Fibroblast of lung (primary cell): ENCODE results near the gene RSPH9. TPM values are rescaled to one million over a fixed set of nuclear protein-coding genes. Genes with fewer than 3 reads are reported as not detected.

Source experiments
- DNase-seq, 2 donors: peaks; one replicate each; pipeline versions ENCODE4 v3.0.0 to v3.0.0-alpha.2; 2010; ENCODE audit warnings: low read depth in 2 of 2
- H2AFZ ChIP-seq: 2 replicates; pipeline ENCODE4 v1.5.1; 2012; ENCODE audit warnings: low read length, control low read depth, inconsistent platforms
- H3K27ac ChIP-seq: 2 replicates; pipeline ENCODE4 v1.5.1; 2011; ENCODE audit warnings: low read length, control low read depth; ENCODE audit not compliant: insufficient read depth
- H3K27me3 ChIP-seq: 2 replicates; pipeline ENCODE4 v1.5.1; 2011; ENCODE audit warnings: mild to moderate bottlenecking, low read length; ENCODE audit not compliant: control insufficient read depth, insufficient read depth
- H3K36me3 ChIP-seq: 2 replicates; pipeline ENCODE4 v1.5.1; 2011; ENCODE audit warnings: low read length; ENCODE audit not compliant: control insufficient read depth, insufficient read depth
- H3K4me1 ChIP-seq: 2 replicates; pipeline ENCODE4 v1.5.1; 2011; ENCODE audit warnings: low read length; ENCODE audit not compliant: control insufficient read depth, insufficient read depth; ENCODE audit errors: extremely low read depth
- H3K4me2 ChIP-seq: 2 replicates; pipeline ENCODE4 v1.5.1; 2011; ENCODE audit warnings: low read length, control low read depth; ENCODE audit not compliant: insufficient read depth; ENCODE audit errors: extremely low read depth
- H3K4me3 ChIP-seq, 4 experiments: fragments of 200-600 bp in 1 of 4; sonication (generic) in 1 of 4; replicated peaks in 1 of 4; 2 replicates each; pipeline ENCODE4 v1.5.1; 2011 to 2016; ENCODE audit warnings: low read length in 4 of 4, low read depth in 3 of 4, mild to moderate bottlenecking in 3 of 4, control low read depth in 2 of 4, inconsistent platforms in 1 of 4, mixed read lengths in 1 of 4; ENCODE audit not compliant: insufficient read depth in 1 of 4; ENCODE audit errors: control extremely low read depth in 1 of 4
- H3K79me2 ChIP-seq: 2 replicates; pipeline ENCODE4 v1.5.1; 2012; ENCODE audit warnings: mild to moderate bottlenecking, low read length, inconsistent platforms; ENCODE audit not compliant: control insufficient read depth, insufficient read depth
- H3K9ac ChIP-seq: 2 replicates; pipeline ENCODE4 v1.5.1; 2011; ENCODE audit warnings: mild to moderate bottlenecking, low read length, control low read depth; ENCODE audit not compliant: insufficient read depth
- H3K9me3 ChIP-seq: 2 replicates; pipeline ENCODE4 v1.5.1; 2012; ENCODE audit warnings: low read depth, low read length; ENCODE audit not compliant: control insufficient read depth, insufficient read depth
- H4K20me1 ChIP-seq: 2 replicates; pipeline ENCODE4 v1.5.1; 2011; ENCODE audit warnings: low read length; ENCODE audit not compliant: control insufficient read depth, insufficient read depth; ENCODE audit errors: extremely low read depth
- EZH2 ChIP-seq: IDR thresholded peaks from 2 replicates; pipeline ENCODE4 v1.5.1; 2012; ENCODE audit warnings: low read length, control low read depth, mild to moderate bottlenecking; ENCODE audit errors: missing control alignments
- polyA plus RNA-seq, 2 donors: library from polyadenylated mRNA; depleted of rRNA in 1 of 2; stranded (reverse) in 1 of 2; unstranded in 1 of 2; fragments of >200 nt; gene quantifications; 2 replicates each; pipeline ENCODE4 v1.2.1, GENCODE V29; 2011 to 2012; ENCODE audit warnings: missing spikeins in 1 of 2
- total RNA-seq: library from RNA; depleted of rRNA; stranded (reverse); fragments of >200 nt; gene quantifications from 2 replicates; pipeline ENCODE4 v1.2.1, GENCODE V29; 2014
- TF ChIP-seq, protein P1 (sequence below), 2 donors: IDR thresholded peaks in 1 of 2; conservative IDR thresholded peaks in 1 of 2; 1 replicate in 1 of 2; 2 replicates in 1 of 2; pipeline ENCODE4 v1.5.1; 2011 to 2012; ENCODE audit warnings: low read length in 2 of 2, control low read depth in 1 of 2, inconsistent platforms in 1 of 2, low read depth in 1 of 2, mild to moderate bottlenecking in 1 of 2

RSPH9 gene
- total and polyA plus RNA-seq, 2 donors (not counting 1 experiment from before 2014, with no cell fraction given): 0.87 to 1.7 TPM

DNA sequence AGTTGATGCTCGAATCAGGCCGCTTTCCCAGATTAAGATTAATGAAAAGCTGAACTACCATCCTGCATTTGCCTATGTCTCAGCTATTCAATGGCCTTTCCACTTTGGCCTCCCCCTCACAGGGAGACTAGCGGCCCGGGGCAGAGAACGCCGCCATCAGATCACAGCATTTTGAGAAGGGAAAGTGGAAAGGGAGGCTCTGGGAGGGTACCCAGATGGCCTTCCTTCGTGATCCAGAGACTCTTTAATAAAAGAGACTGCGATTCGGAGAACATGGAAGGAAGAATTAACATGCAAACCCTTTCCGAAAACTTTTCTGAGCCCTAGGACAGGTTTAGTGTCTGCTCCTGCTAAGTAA lies 42.2 kb downstream of the RSPH9 start:
- H2AFZ ChIP-seq: peak overlapping the region; percentile 76
- no peaks in the 10 kb centered on the region for H3K9me3 ChIP-seq
- peak overlapping the region; percentile 84 to 97 (median 92) for H3K4me3 ChIP-seq
- TF ChIP-seq EZH2: peak; percentile 40
- TF ChIP-seq, protein P1, sequence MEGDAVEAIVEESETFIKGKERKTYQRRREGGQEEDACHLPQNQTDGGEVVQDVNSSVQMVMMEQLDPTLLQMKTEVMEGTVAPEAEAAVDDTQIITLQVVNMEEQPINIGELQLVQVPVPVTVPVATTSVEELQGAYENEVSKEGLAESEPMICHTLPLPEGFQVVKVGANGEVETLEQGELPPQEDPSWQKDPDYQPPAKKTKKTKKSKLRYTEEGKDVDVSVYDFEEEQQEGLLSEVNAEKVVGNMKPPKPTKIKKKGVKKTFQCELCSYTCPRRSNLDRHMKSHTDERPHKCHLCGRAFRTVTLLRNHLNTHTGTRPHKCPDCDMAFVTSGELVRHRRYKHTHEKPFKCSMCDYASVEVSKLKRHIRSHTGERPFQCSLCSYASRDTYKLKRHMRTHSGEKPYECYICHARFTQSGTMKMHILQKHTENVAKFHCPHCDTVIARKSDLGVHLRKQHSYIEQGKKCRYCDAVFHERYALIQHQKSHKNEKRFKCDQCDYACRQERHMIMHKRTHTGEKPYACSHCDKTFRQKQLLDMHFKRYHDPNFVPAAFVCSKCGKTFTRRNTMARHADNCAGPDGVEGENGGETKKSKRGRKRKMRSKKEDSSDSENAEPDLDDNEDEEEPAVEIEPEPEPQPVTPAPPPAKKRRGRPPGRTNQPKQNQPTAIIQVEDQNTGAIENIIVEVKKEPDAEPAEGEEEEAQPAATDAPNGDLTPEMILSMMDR (conservative IDR thresholded peaks at IDR 0.05 in 1 of 2, IDR thresholded peaks at IDR 0.05 in 1 of 2; ENCODE audit: low read depth in 1 of 2, low read length in 2 of 2): no peak
- peak overlapping the region; percentile 89 for H3K4me2 ChIP-seq
- peak overlapping the region; percentile 85 for H3K27ac ChIP-seq
- no peaks in the 10 kb centered on the region for H3K27me3 ChIP-seq
- H3K79me2 ChIP-seq: peaks cover 30% of the 10 kb centered on the region
- no peaks in the 10 kb centered on the region for H3K36me3 ChIP-seq
- H3K4me1 ChIP-seq: peaks cover 2% of the 10 kb centered on the region
- DNase-seq: no peak
- H4K20me1 ChIP-seq: no peaks in the 10 kb centered on the region
- peak overlapping the region; percentile 84 for H3K9ac ChIP-seq

DNA sequence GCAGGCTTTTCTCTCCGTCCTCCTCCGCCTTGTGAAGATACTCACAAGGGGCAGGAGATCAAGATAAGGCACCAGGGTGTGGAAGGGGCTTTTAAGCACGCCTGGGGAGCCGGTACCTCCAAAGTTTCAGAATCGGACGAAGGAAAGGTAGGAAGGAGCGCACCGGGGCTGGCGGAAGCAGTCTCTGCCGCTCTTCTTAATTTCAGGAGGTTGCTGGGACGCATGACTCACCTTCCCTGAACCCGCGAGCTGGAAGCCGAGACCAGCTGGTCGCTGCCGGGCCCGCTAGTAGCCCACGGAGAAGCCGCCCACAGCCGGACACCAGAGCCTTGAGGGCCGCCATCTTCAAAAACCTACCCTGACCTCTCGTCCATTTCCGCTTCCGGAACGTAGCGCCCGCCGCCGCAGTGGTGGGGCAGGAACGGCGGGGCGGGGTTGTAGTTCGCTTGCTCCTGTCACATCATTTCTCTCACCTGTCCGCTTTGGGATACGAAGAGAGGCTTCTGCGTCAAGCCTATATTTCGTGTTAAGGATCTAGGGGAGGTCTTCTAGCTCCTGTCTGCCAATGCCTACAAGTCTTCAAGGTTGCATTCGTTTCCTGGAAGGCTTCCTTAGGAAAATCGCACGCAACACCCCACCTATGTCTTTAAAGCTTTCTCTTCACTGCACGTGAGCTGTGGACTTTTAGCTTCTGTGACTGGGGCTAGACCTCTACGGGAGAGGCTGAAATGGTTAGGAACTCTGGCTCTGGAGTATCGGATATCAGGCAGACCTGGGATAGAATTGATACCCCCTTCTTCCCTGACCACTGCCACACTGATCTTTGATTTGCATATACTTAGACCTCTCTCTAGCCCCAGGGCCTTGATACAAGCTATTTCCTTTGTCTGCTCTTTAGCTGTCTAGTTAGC lies 42.9 kb downstream of the RSPH9 start, which contains the start of gene MRPS18A:
TSS of gene MRPS18A (minus strand) at position 355 of the 911 bp plus-strand sequence. CDS start at position 343, 12 bp downstream.
- peak within 1 kb of the TSS; percentile 89 for H3K4me2 ChIP-seq
- H2AFZ ChIP-seq: peak within 1 kb of the TSS; percentile 99
- no peaks in the 10 kb centered on the region for H4K20me1 ChIP-seq
- no peak for TF ChIP-seq EZH2
- H3K9ac ChIP-seq: peak within 1 kb of the TSS; percentile 84
- H3K27me3 ChIP-seq: no peaks in the 10 kb centered on the region
- no peaks in the 10 kb centered on the region for H3K36me3 ChIP-seq
- H3K9me3 ChIP-seq: no peaks in the 10 kb centered on the region
- H3K27ac ChIP-seq: peak within 1 kb of the TSS; percentile 85
- H3K4me3 ChIP-seq: peak within 1 kb of the TSS; percentile 84 to 97 (median 92)
- peaks cover 28% of the 10 kb centered on the region for H3K79me2 ChIP-seq
- H3K4me1 ChIP-seq: peaks cover 2% of the 10 kb centered on the region
- DNase-seq: peak; percentile 66 to 81

DNA sequence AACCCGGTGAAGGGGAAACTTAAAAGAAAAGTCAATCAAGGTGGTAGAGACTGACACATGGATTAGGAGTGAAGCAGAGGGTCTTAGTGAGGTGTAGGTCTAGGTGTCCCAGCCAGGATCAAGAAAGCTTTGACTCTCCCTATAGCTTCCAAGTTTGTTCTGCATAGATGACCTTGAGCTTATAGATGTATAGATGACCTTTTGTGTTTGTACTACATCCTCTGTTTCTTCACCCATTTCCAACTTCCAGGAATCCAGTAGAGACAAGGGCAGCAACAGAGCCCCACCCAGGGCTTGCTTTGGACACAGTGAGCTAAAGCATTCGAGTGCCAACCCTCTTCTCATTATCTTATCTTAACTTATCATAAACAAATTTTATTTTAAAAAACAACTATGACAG lies 44.6 kb downstream of the RSPH9 start:
- Histone ChIP-seq H3K9me3 (no peaks in the 10 kb centered on the region), H3K4me3 (no peak overlapping the region), H4K20me1 (no peaks in the 10 kb centered on the region), H3K79me2 (peaks cover 19% of the 10 kb centered on the region), H3K9ac (no peak overlapping the region), H3K27ac (no peak overlapping the region), H3K36me3 (no peaks in the 10 kb centered on the region), H3K4me1 (peaks cover 2% of the 10 kb centered on the region), H3K4me2 (no peak overlapping the region), H2AFZ (no peak overlapping the region), H3K27me3 (no peaks in the 10 kb centered on the region)
- TF ChIP-seq, protein P1 (conservative IDR thresholded peaks at IDR 0.05 in 1 of 2, IDR thresholded peaks at IDR 0.05 in 1 of 2; ENCODE audit: low read depth in 1 of 2, low read length in 2 of 2): no peak
- TF ChIP-seq EZH2: no peak
- no peak for DNase-seq
